IPS-18c (cell line): Measurements from ENCODE around the gene PSTK.
A peak's percentile ranks its signal among the peaks of the same experiment; 100 is the strongest.

Experiments
- H3K4me3 ChIP-seq: 2 replicates; pipeline ENCODE4 v1.7.0; 2013; ENCODE audit warnings: low read depth, mild to moderate bottlenecking, low read length, moderate library complexity; ENCODE audit not compliant: insufficient read depth
- H3K9me3 ChIP-seq: one replicate; pipeline ENCODE4 v1.6.1; 2013; ENCODE audit warnings: mild to moderate bottlenecking, low read length, moderate library complexity; ENCODE audit not compliant: control insufficient read depth, insufficient read depth

PSTK gene

GRCh38 chr10:123009105-123009820 is 29.1 kb downstream of the PSTK start:
- Histone ChIP-seq H3K9me3 (no peaks in the 10 kb centered on the region), H3K4me3 (peak overlapping the region; percentile 89)

- H3K9me3 ChIP-seq: no peaks in the 10 kb centered on the region
- no peak overlapping the region for H3K4me3 ChIP-seq
Measured at GRCh38 chr10:123011987-123012386, 31.8 kb downstream of the PSTK start.

- H3K9me3 ChIP-seq: no peaks in the 10 kb centered on the region
- H3K4me3 ChIP-seq: no peak overlapping the region
Measured at GRCh38 chr10:123013456-123014419, 33.5 kb downstream of the PSTK start.

- no peak overlapping the region for H3K4me3 ChIP-seq
Measured at GRCh38 chr10:123014772-123015171, 34.6 kb downstream of the PSTK start.

GRCh38 chr10:123016228-123016627 is 36.0 kb downstream of the PSTK start:
- no peaks in the 10 kb centered on the region for H3K9me3 ChIP-seq
- H3K4me3 ChIP-seq: no peak overlapping the region

More at GRCh38 chr10:123014772-123015171, 34.6 kb downstream of the PSTK start:
- H3K9me3 ChIP-seq: no peaks in the 10 kb centered on the region

- H3K9me3 ChIP-seq: no peaks in the 10 kb centered on the region
Measured at GRCh38 chr10:123017421-123018165, 37.4 kb downstream of the PSTK start.

GRCh38 chr10:123018531-123018930 is 38.3 kb downstream of the PSTK start:
- Histone ChIP-seq H3K4me3 (no peak overlapping the region), H3K9me3 (no peaks in the 10 kb centered on the region)

More at GRCh38 chr10:123017421-123018165, 37.4 kb downstream of the PSTK start:
- H3K4me3 ChIP-seq: no peak overlapping the region

- Histone ChIP-seq H3K9me3 (no peaks in the 10 kb centered on the region), H3K4me3 (no peak overlapping the region)
Measured at GRCh38 chr10:123019264-123019663, 39.1 kb downstream of the PSTK start.

- Histone ChIP-seq H3K9me3 (no peaks in the 10 kb centered on the region), H3K4me3 (no peak overlapping the region)
Measured at GRCh38 chr10:123019941-123020703, 39.9 kb downstream of the PSTK start.

- Histone ChIP-seq H3K4me3 (no peak overlapping the region), H3K9me3 (no peaks in the 10 kb centered on the region)
Measured at GRCh38 chr10:123021517-123021916, 41.3 kb downstream of the PSTK start.

GRCh38 chr10:123024540-123024939 is 44.3 kb downstream of the PSTK start:
- H3K4me3 ChIP-seq: no peak overlapping the region

GRCh38 chr10:123026302-123026701 is 46.1 kb downstream of the PSTK start:
- Histone ChIP-seq H3K4me3 (no peak overlapping the region), H3K9me3 (no peaks in the 10 kb centered on the region)

More at GRCh38 chr10:123024540-123024939, 44.3 kb downstream of the PSTK start:
- H3K9me3 ChIP-seq: no peaks in the 10 kb centered on the region

GRCh38 chr10:123027861-123028260 is 47.7 kb downstream of the PSTK start:
- no peaks in the 10 kb centered on the region for H3K9me3 ChIP-seq
- no peak overlapping the region for H3K4me3 ChIP-seq

- Histone ChIP-seq H3K9me3 (no peaks in the 10 kb centered on the region), H3K4me3 (no peak overlapping the region)
Measured at GRCh38 chr10:123031124-123031523, 50.9 kb downstream of the PSTK start.

GRCh38 chr10:123034332-123034731 is 54.1 kb downstream of the PSTK start:
- H3K9me3 ChIP-seq: no peaks in the 10 kb centered on the region
- no peak overlapping the region for H3K4me3 ChIP-seq

- H3K4me3 ChIP-seq: no peak overlapping the region
- H3K9me3 ChIP-seq: no peaks in the 10 kb centered on the region
Measured at GRCh38 chr10:123035467-123036086, 55.4 kb downstream of the PSTK start.
